Suprapubic skin (tissue), 4 donors: Measurements from ENCODE around the gene ZNF205. TPM values are rescaled to one million over a fixed set of nuclear protein-coding genes. Genes with fewer than 3 reads are reported as not detected.
"Not testable (repeated sequence)": the region's sequence is repeated elsewhere in the genome, so short reads cannot be mapped to it uniquely, and the experiment has no call there.

Source experiments
- DNase-seq, 2 donors: peaks; one replicate each; pipeline ENCODE4 v3.0.0-alpha.2; 2019; ENCODE audit warnings: low spot score in 2 of 2
- H3K27ac ChIP-seq: fragments of 200-600 bp; sonication (generic); one replicate; pipeline ENCODE4 v1.5.1; 2019
- H3K27me3 ChIP-seq: fragments of 200-600 bp; sonication (generic); one replicate; pipeline ENCODE4 v1.5.1; 2019
- H3K36me3 ChIP-seq: fragments of 200-600 bp; sonication (generic); one replicate; pipeline ENCODE4 v1.5.1; 2019
- H3K4me1 ChIP-seq: fragments of 200-600 bp; sonication (generic); one replicate; pipeline ENCODE4 v1.5.1; 2019
- H3K4me3 ChIP-seq: fragments of 200-600 bp; sonication (generic); one replicate; pipeline ENCODE4 v1.5.1; 2019; ENCODE audit warnings: mild to moderate bottlenecking
- H3K9me3 ChIP-seq: fragments of 200-600 bp; sonication (generic); one replicate; pipeline ENCODE4 v1.5.1; 2019
- CTCF ChIP-seq, 2 donors: fragments of 200-600 bp in 1 of 2; fragments of 450-650 bp in 1 of 2; sonication (generic) in 1 of 2; IDR thresholded peaks; one replicate each; pipeline ENCODE4 v1.5.1; 2016 to 2019; ENCODE audit warnings: antibody characterized with exemption in 2 of 2, mild to moderate bottlenecking in 1 of 2, moderate library complexity in 1 of 2
- EP300 ChIP-seq: sonication (generic); formaldehyde crosslinking; IDR thresholded peaks from one replicate; pipeline ENCODE4 v1.6.1; 2017; ENCODE audit warnings: antibody characterized with exemption
- POLR2A ChIP-seq, 2 donors: fragments of 450-650 bp; IDR thresholded peaks; one replicate each; pipeline ENCODE4 v1.6.1; 2017; ENCODE audit warnings: antibody characterized with exemption in 2 of 2, mild to moderate bottlenecking in 2 of 2, moderate library complexity in 2 of 2
- POLR2AphosphoS5 ChIP-seq, 3 donors: sonication (generic); formaldehyde crosslinking; IDR thresholded peaks; one replicate each; pipeline ENCODE4 v1.6.1; 2017; ENCODE audit warnings: antibody characterized with exemption in 3 of 3
- whole genome bisulfite sequencing: methylation state at CpG from one replicate; pipeline ENCODE4 v1.1.5; 2018; 5-methylcytosine and 5-hydroxymethylcytosine counted together
- total RNA-seq, 4 donors: library from RNA; depleted of rRNA; stranded (reverse); fragments of >200 nt; gene quantifications; one replicate each; pipeline ENCODE4 v1.1.0, GENCODE V29; 2016

Gene ZNF205
- total RNA-seq, 4 donors from 2014 or later, result 18.3 to 22.5 (median 20.9) TPM

- peaks cover 4% of the 10 kb centered on the region for H3K4me1 ChIP-seq
- TF ChIP-seq POLR2A (IDR thresholded peaks at IDR 0.05) (no peak), EP300 (no peak), CTCF (IDR thresholded peaks at IDR 0.05) (no peak), POLR2AphosphoS5 (IDR thresholded peaks at IDR 0.05) (no peak)
- no peaks in the 10 kb centered on the region for H3K9me3 ChIP-seq
- 68% methylated on average over 9 of the region's 9 CpGs for WGBS
- H3K27ac ChIP-seq, result no peak overlapping the region
- no peaks in the 10 kb centered on the region for H3K27me3 ChIP-seq
- H3K4me3 ChIP-seq, result no peak overlapping the region
- no peaks in the 10 kb centered on the region for H3K36me3 ChIP-seq
- DNase-seq, result no peak
Observed at GRCh38 chr16:3074860-3075522, 37.4 kb upstream of the ZNF205 start.

- no peak overlapping the region for H3K27ac ChIP-seq
Observed at GRCh38 chr16:3075523-3075915, 36.9 kb upstream of the ZNF205 start.

GRCh38 chr16:3075946-3076345, 36.4 kb upstream of the ZNF205 start:
- not testable (repeated sequence) for H3K36me3 ChIP-seq, H3K9me3 ChIP-seq, H3K4me3 ChIP-seq, H3K27me3 ChIP-seq, H3K4me1 ChIP-seq, H3K27ac ChIP-seq, DNase-seq
- WGBS, result 94% methylated on average over 6 of the region's 6 CpGs

More at GRCh38 chr16:3075523-3075915, 36.9 kb upstream of the ZNF205 start:
- Histone ChIP-seq H3K9me3 (no peaks in the 10 kb centered on the region), H3K4me3 (no peak overlapping the region), H3K36me3 (no peaks in the 10 kb centered on the region), H3K4me1 (peaks cover 4% of the 10 kb centered on the region), H3K27me3 (no peaks in the 10 kb centered on the region)
- no peak for DNase-seq
- TF ChIP-seq CTCF (IDR thresholded peaks at IDR 0.05), result no peak
- no peak for TF ChIP-seq EP300
- no peak for TF ChIP-seq POLR2AphosphoS5 (IDR thresholded peaks at IDR 0.05)
- TF ChIP-seq POLR2A (IDR thresholded peaks at IDR 0.05), result no peak
- WGBS, result 39% methylated on average over 10 of the region's 10 CpGs

GRCh38 chr16:3076577-3076976, 35.8 kb upstream of the ZNF205 start:
- no peak for DNase-seq
- peaks cover 4% of the 10 kb centered on the region for H3K4me1 ChIP-seq
- H3K27me3 ChIP-seq, result no peaks in the 10 kb centered on the region
- H3K9me3 ChIP-seq, result no peaks in the 10 kb centered on the region
- WGBS, result 79% methylated on average over 6 of the region's 6 CpGs
- H3K36me3 ChIP-seq, result no peaks in the 10 kb centered on the region
- H3K4me3 ChIP-seq, result no peak overlapping the region
- H3K27ac ChIP-seq, result no peak overlapping the region
- TF ChIP-seq POLR2A (IDR thresholded peaks at IDR 0.05) (no peak), EP300 (no peak), POLR2AphosphoS5 (IDR thresholded peaks at IDR 0.05) (no peak), CTCF (IDR thresholded peaks at IDR 0.05) (no peak)

GRCh38 chr16:3080024-3080423, 32.4 kb upstream of the ZNF205 start:
- Histone ChIP-seq H3K27me3 (no peaks in the 10 kb centered on the region), H3K9me3 (no peaks in the 10 kb centered on the region), H3K4me3 (no peak overlapping the region), H3K4me1 (peaks cover 4% of the 10 kb centered on the region), H3K36me3 (no peaks in the 10 kb centered on the region), H3K27ac (no peak overlapping the region)
- 59% methylated on average over 17 of the region's 17 CpGs for WGBS
- DNase-seq, result no peak
- TF ChIP-seq EP300 (no peak), POLR2A (IDR thresholded peaks at IDR 0.05) (no peak), POLR2AphosphoS5 (IDR thresholded peaks at IDR 0.05) (no peak), CTCF (IDR thresholded peaks at IDR 0.05) (no peak)

- 91% methylated on average over 13 of the region's 13 CpGs for WGBS
- not testable (repeated sequence) for H3K27ac ChIP-seq, H3K9me3 ChIP-seq, H3K36me3 ChIP-seq, H3K27me3 ChIP-seq, H3K4me1 ChIP-seq, H3K4me3 ChIP-seq, DNase-seq
Observed at GRCh38 chr16:3081957-3082356, 30.4 kb upstream of the ZNF205 start.

GRCh38 chr16:3083408-3083807, 29.0 kb upstream of the ZNF205 start:
- not testable (repeated sequence) for DNase-seq

More at GRCh38 chr16:3083408-3083807, 29.0 kb upstream of the ZNF205 start:
- H3K36me3 ChIP-seq, H3K27ac ChIP-seq, H3K9me3 ChIP-seq, H3K4me3 ChIP-seq, H3K27me3 ChIP-seq: not testable (repeated sequence)
- peaks cover 12% of the 10 kb centered on the region for H3K4me1 ChIP-seq
- 90% methylated on average over 2 of the region's 8 CpGs for WGBS
